Neuronal stem cell (in vitro differentiated cells): ENCODE measurements around the gene ARL6IP5.

ENCODE experiments used
- DNase-seq: peaks from one replicate; pipeline ENCODE4 v3.0.0-alpha.2; 2013; ENCODE audit warnings: low spot score
- H2AFZ ChIP-seq: one replicate; pipeline ENCODE4 v1.6.1; 2013; ENCODE audit warnings: mild to moderate bottlenecking, low read length, inconsistent platforms
- H2AK5ac ChIP-seq: 2 replicates; pipeline ENCODE4 v1.6.1; 2013; ENCODE audit warnings: low read depth, mild to moderate bottlenecking, inconsistent platforms, low read length, moderate library complexity, mixed read lengths
- H2BK120ac ChIP-seq: 2 replicates; pipeline ENCODE4 v1.6.1; 2013; ENCODE audit warnings: low read depth, mild to moderate bottlenecking, inconsistent platforms, low read length, moderate library complexity, mixed read lengths
- H2BK12ac ChIP-seq: one replicate; pipeline ENCODE4 v1.6.1; 2013; ENCODE audit warnings: low read length, inconsistent platforms
- H2BK15ac ChIP-seq: 2 replicates; pipeline ENCODE4 v1.6.1; 2013; ENCODE audit warnings: mild to moderate bottlenecking, low read length, inconsistent platforms, mixed read lengths
- H2BK5ac ChIP-seq: one replicate; pipeline ENCODE4 v1.6.1; 2013; ENCODE audit warnings: inconsistent platforms, mild to moderate bottlenecking, low read length, moderate library complexity
- H3K14ac ChIP-seq: one replicate; pipeline ENCODE4 v1.6.1; 2013; ENCODE audit warnings: low read length, inconsistent platforms
- H3K18ac ChIP-seq: 2 replicates; pipeline ENCODE4 v1.6.1; 2013; ENCODE audit warnings: low read length, inconsistent platforms
- H3K23ac ChIP-seq: 2 replicates; pipeline ENCODE4 v1.6.1; 2013; ENCODE audit warnings: low read depth, mild to moderate bottlenecking, mixed read lengths, low read length, inconsistent platforms; ENCODE audit not compliant: poor library complexity
- H3K27ac ChIP-seq: replicated peaks from 3 replicates; pipeline ENCODE4 v1.5.1; 2013; ENCODE audit warnings: low read length, inconsistent platforms
- H3K27me3 ChIP-seq, 3 experiments: 2 replicates each; pipeline ENCODE4 v1.6.1; 2013; ENCODE audit warnings: low read length in 3 of 3, mild to moderate bottlenecking in 2 of 3, inconsistent platforms in 1 of 3, low read depth in 1 of 3, mixed read lengths in 1 of 3, moderate library complexity in 1 of 3; ENCODE audit not compliant: control insufficient read depth in 3 of 3, insufficient read depth in 3 of 3
- H3K36me3 ChIP-seq, 2 donors: replicated peaks in 1 of 2; 2 replicates each; pipeline ENCODE4 v1.6.1; 2013; ENCODE audit warnings: low read length in 2 of 2; ENCODE audit not compliant: control insufficient read depth in 2 of 2, insufficient read depth in 2 of 2
- H3K4ac ChIP-seq: 2 replicates; pipeline ENCODE4 v1.6.1; 2013; ENCODE audit warnings: inconsistent platforms, mild to moderate bottlenecking, low read length, moderate library complexity
- H3K4me1 ChIP-seq, 2 donors: 1 replicate in 1 of 2; 2 replicates in 1 of 2; pipeline ENCODE4 v1.6.1; 2013; ENCODE audit warnings: low read length in 2 of 2, low read depth in 1 of 2; ENCODE audit not compliant: control insufficient read depth in 2 of 2, insufficient read depth in 1 of 2
- H3K4me2 ChIP-seq: one replicate; pipeline ENCODE4 v1.6.1; 2013; ENCODE audit warnings: mild to moderate bottlenecking, low read length, inconsistent platforms; ENCODE audit not compliant: insufficient read depth, poor library complexity, severe bottlenecking
- H3K4me3 ChIP-seq, 2 donors: 2 replicates each; pipeline ENCODE4 v1.5.1; 2013; ENCODE audit warnings: low read length in 2 of 2, mild to moderate bottlenecking in 2 of 2, inconsistent platforms in 1 of 2, moderate library complexity in 1 of 2
- H3K79me1 ChIP-seq: one replicate; pipeline ENCODE4 v1.6.1; 2013; ENCODE audit warnings: low read depth, mild to moderate bottlenecking, inconsistent platforms, low read length, moderate library complexity
- H3K9ac ChIP-seq: one replicate; pipeline ENCODE4 v1.6.1; 2013; ENCODE audit warnings: mild to moderate bottlenecking, low read depth, low read length, inconsistent platforms; ENCODE audit not compliant: poor library complexity
- H3K9me3 ChIP-seq, 2 donors: replicated peaks in 1 of 2; 2 replicates each; pipeline versions ENCODE3 to v1.6.1; 2013; ENCODE audit warnings: low read length in 2 of 2, mild to moderate bottlenecking in 2 of 2, inconsistent platforms in 1 of 2, low read depth in 1 of 2, mixed read lengths in 1 of 2, moderate library complexity in 1 of 2; ENCODE audit not compliant: control insufficient read depth in 2 of 2, insufficient read depth in 1 of 2
- H4K8ac ChIP-seq: one replicate; pipeline ENCODE4 v1.6.1; 2013; ENCODE audit warnings: low read depth, mild to moderate bottlenecking, inconsistent platforms, low read length, moderate library complexity
- H4K91ac ChIP-seq: one replicate; pipeline ENCODE4 v1.6.1; 2013; ENCODE audit warnings: low read length, low read depth, mild to moderate bottlenecking, inconsistent platforms; ENCODE audit not compliant: poor library complexity
- WGBS, 2 donors: extraction: QIAGEN DNeasy Blood & Tissue Kit; methylation state at CpG; one replicate each; pipeline ENCODE4 v1.1.7; 2013; ENCODE audit warnings: missing lambda C conversion rate in 2 of 2, mixed read lengths in 1 of 2; ENCODE audit not compliant: insufficient read length in 2 of 2, insufficient replicate concordance in 1 of 2; ENCODE audit errors: extremely low coverage in 2 of 2; 5-methylcytosine and 5-hydroxymethylcytosine counted together

ARL6IP5 gene

DNA sequence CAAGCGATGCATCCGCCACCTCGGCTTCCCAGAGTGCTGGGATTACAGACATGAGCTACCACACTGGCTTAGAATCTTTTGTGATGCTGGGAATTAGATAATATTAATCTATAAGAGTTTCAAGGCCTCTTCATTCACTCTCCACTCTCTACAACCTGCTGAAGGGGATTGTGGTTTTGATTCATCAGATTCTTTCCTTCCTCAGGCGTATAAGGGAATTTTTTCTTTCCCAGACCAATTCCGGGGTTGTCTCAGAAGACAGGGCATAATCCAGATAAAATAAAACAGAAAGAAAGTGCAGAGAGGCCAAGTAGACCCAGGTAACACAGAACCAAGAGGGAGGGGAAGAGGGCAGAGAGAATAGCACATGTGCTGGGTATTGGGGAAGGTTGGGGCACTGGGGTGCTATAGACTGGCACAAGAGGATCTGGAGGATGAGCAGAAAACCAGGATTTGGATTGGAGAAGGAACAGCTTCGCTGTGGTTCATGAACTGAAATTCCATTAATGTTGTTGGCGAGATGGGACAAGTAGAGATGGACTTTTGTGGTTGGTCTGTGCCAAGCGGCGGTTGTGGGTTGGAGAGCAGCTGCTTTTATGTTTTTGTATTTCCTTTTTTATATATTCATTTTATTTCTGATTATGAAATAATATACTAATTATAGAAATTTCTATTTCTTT is 12.8 kb downstream of the ARL6IP5 start:
- H2BK12ac ChIP-seq, result no peak overlapping the region
- no peak overlapping the region for H3K4ac ChIP-seq
- peaks cover 0 to 5% of the 10 kb centered on the region in 2 donors for H3K4me1 ChIP-seq
- H4K91ac ChIP-seq, result no peak overlapping the region
- peaks cover 4 to 20% of the 10 kb centered on the region in 2 donors for H3K36me3 ChIP-seq
- no peak overlapping the region for H2AK5ac ChIP-seq
- H3K9ac ChIP-seq, result no peak overlapping the region
- no peak for DNase-seq
- H2BK5ac ChIP-seq, result no peak overlapping the region
- no peak overlapping the region for H3K27ac ChIP-seq
- no peak overlapping the region for H3K18ac ChIP-seq
- H4K8ac ChIP-seq, result no peak overlapping the region
- no peaks in the 10 kb centered on the region for H3K9me3 ChIP-seq
- H3K14ac ChIP-seq, result no peak overlapping the region
- H2BK15ac ChIP-seq, result no peak overlapping the region
- H3K4me2 ChIP-seq, result no peak overlapping the region
- no peak overlapping the region for H2BK120ac ChIP-seq
- no peaks in the 10 kb centered on the region for H3K27me3 ChIP-seq
- no peak overlapping the region for H2AFZ ChIP-seq
- no peak overlapping the region for H3K4me3 ChIP-seq
- no peaks in the 10 kb centered on the region for H3K79me1 ChIP-seq
- WGBS, 2 donors, result no CpG with 5 or more reads among the region's 9 CpGs
- H3K23ac ChIP-seq, result no peak overlapping the region

DNA sequence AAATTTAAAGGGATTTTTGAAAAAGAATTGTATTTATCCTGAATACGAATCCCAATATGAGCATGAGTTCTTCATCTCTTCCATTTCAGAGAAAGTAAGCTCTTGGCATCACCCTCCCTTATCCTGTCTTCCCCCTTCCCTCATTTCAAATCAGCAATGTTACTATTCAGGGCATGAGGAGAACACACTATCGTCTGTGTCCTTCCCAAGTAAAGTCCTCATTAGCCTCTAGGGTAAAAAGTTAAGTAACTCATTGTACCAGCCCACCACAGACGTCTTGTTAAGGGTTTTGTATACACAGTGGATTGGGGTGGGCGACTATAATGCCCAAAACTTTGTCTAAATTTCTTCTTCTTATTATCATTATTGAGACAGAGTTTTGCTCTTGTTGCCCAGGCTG is 14.8 kb downstream of the ARL6IP5 start:
- no peak for DNase-seq
- H3K27ac ChIP-seq, result no peak overlapping the region
- no peak overlapping the region for H2BK12ac ChIP-seq

DNA sequence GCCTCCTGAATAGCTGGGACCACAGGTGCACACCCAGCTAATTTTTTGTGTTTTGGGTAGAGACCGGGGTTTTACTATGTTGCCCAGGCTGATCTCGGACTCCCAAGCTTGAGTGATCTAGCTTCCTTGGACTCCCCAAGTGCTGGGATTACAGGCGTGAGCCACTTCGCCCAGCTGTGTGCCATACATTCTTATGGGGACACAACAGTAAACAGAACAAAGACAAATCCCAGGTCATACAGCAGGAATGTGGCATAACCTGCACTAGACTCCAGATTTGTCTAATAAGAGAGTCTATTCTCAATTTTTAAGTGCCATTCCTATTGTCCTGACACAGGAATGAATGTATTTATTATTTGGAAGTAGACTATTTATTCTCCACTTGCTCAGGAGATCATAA is 17.6 kb downstream of the ARL6IP5 start:
- Histone ChIP-seq H2AK5ac (no peak overlapping the region), H3K18ac (no peak overlapping the region)

More for the DNA sequence above, 14.8 kb downstream of the ARL6IP5 start:
- Histone ChIP-seq H2AFZ (no peak overlapping the region), H3K9me3 (no peaks in the 10 kb centered on the region), H4K91ac (no peak overlapping the region), H3K4me1 (no peaks in the 10 kb centered on the region), H2BK120ac (no peak overlapping the region), H3K18ac (no peak overlapping the region), H2BK15ac (no peak overlapping the region), H2AK5ac (no peak overlapping the region), H2BK5ac (no peak overlapping the region), H3K14ac (no peak overlapping the region), H3K4ac (no peak overlapping the region), H4K8ac (no peak overlapping the region), H3K79me1 (no peaks in the 10 kb centered on the region), H3K9ac (no peak overlapping the region), H3K4me3 (no peak overlapping the region), H3K36me3 (peaks cover 4 to 35% of the 10 kb centered on the region in 2 donors), H3K27me3 (no peaks in the 10 kb centered on the region), H3K23ac (no peak overlapping the region), H3K4me2 (no peak overlapping the region)
- no CpG with 5 or more reads among the region's 4 CpGs for WGBS, 2 donors

DNA sequence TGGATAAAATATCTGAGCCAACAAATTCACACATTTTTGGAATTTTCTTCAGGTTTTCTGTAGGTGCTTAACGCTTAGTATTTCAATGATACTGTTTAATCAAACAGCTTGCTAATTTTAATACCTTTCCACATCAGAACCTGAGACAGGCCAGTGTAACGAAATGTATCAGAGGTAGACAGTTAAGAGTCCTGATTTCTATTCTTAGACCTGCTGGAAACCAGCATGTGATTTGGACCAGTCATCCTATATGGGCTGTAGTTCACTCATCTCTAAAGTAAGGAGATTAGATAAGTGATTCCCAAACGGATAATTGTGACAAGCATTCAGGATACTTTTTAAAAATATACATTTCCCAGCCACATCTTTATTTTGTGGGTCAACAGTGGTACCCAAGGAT is 18.4 kb downstream of the ARL6IP5 start:
- no peak overlapping the region for H3K9ac ChIP-seq
- no peak overlapping the region for H2BK12ac ChIP-seq
- H3K4me3 ChIP-seq, result no peak overlapping the region
- H3K27me3 ChIP-seq, result no peaks in the 10 kb centered on the region
- no peak overlapping the region for H2AK5ac ChIP-seq
- H3K4me1 ChIP-seq, result no peaks in the 10 kb centered on the region
- DNase-seq, result no peak
- WGBS, 2 donors, result no CpG with 5 or more reads among the region's 3 CpGs
- H2BK120ac ChIP-seq, result no peak overlapping the region
- H3K36me3 ChIP-seq, result peaks cover 4 to 50% of the 10 kb centered on the region in 2 donors
- H3K18ac ChIP-seq, result no peak overlapping the region
- no peak overlapping the region for H2BK15ac ChIP-seq
- H3K79me1 ChIP-seq, result no peaks in the 10 kb centered on the region
- no peak overlapping the region for H2BK5ac ChIP-seq
- H4K8ac ChIP-seq, result no peak overlapping the region
- H3K23ac ChIP-seq, result no peak overlapping the region
- no peak overlapping the region for H2AFZ ChIP-seq
- no peak overlapping the region for H3K4me2 ChIP-seq
- H4K91ac ChIP-seq, result no peak overlapping the region
- H3K14ac ChIP-seq, result no peak overlapping the region
- no peak overlapping the region for H3K27ac ChIP-seq
- H3K9me3 ChIP-seq, result no peaks in the 10 kb centered on the region
- no peak overlapping the region for H3K4ac ChIP-seq

More for the DNA sequence above, 17.6 kb downstream of the ARL6IP5 start:
- H3K27ac ChIP-seq, result no peak overlapping the region
- H3K79me1 ChIP-seq, result no peaks in the 10 kb centered on the region
- H2BK120ac ChIP-seq, result no peak overlapping the region
- H3K4me1 ChIP-seq, result no peaks in the 10 kb centered on the region
- no peak overlapping the region for H2BK12ac ChIP-seq
- H2AFZ ChIP-seq, result no peak overlapping the region
- no CpG with 5 or more reads among the region's 4 CpGs for WGBS, 2 donors
- no peak overlapping the region for H3K4ac ChIP-seq
- no peak overlapping the region for H3K23ac ChIP-seq
- no peak overlapping the region for H3K4me2 ChIP-seq
- H4K8ac ChIP-seq, result no peak overlapping the region
- H3K4me3 ChIP-seq, result no peak overlapping the region
- no peak overlapping the region for H3K14ac ChIP-seq
- H3K36me3 ChIP-seq, result peaks cover 4 to 50% of the 10 kb centered on the region in 2 donors
- H3K9ac ChIP-seq, result no peak overlapping the region
- DNase-seq, result no peak
- no peaks in the 10 kb centered on the region for H3K9me3 ChIP-seq
- H2BK15ac ChIP-seq, result no peak overlapping the region
- H2BK5ac ChIP-seq, result no peak overlapping the region
- H3K27me3 ChIP-seq, result no peaks in the 10 kb centered on the region
- no peak overlapping the region for H4K91ac ChIP-seq
